ENCODE results near the gene VSIG1. TPM values are rescaled to one million over a fixed set of nuclear protein-coding genes. Genes with fewer than 3 reads are reported as not detected.
A peak's percentile ranks its signal among the peaks of the same experiment; 100 is the strongest.

VSIG1 gene
- total RNA-seq: not detected
- long read RNA-seq: 0 reads

GRCh38 chrX:108044554-108045256 is at the start of gene VSIG1:
Gene VSIG1 (plus strand): TSS chrX:108045065. CDS start chrX:108045131, 66 bp downstream.
- intact Hi-C loops (cut with micrococcal nuclease): no loop called here
- Histone ChIP-seq H3K36me3 (no peaks in the 10 kb centered on the region), H3K9me3 (replicated peaks) (no peaks in the 10 kb centered on the region), H3K4me1 (no peaks in the 10 kb centered on the region), H3K27me3 (ENCODE audit: low read depth) (no peaks in the 10 kb centered on the region), H3K4me3 (no peak within 1 kb of the TSS), H3K27ac (replicated peaks) (no peak within 1 kb of the TSS)
- TF ChIP-seq CTCF (IDR thresholded peaks at IDR 0.05; ENCODE audit: borderline replicate concordance): no peak
- DNase-seq: no peak

GRCh38 chrX:107996124-107996523 is 48.7 kb upstream of the VSIG1 start:
- Histone ChIP-seq H3K4me3 (no peak overlapping the region), H3K27me3 (ENCODE audit: low read depth) (no peaks in the 10 kb centered on the region), H3K9me3 (replicated peaks) (no peaks in the 10 kb centered on the region), H3K27ac (replicated peaks) (no peak overlapping the region), H3K36me3 (no peaks in the 10 kb centered on the region), H3K4me1 (no peaks in the 10 kb centered on the region)
- intact Hi-C loops (cut with micrococcal nuclease): no loop called here
- DNase-seq: no peak
- TF ChIP-seq CTCF (IDR thresholded peaks at IDR 0.05; ENCODE audit: borderline replicate concordance): no peak

GRCh38 chrX:108000751-108001150 is 44.1 kb upstream of the VSIG1 start:
- no peak for TF ChIP-seq CTCF (IDR thresholded peaks at IDR 0.05; ENCODE audit: borderline replicate concordance)
- peaks cover under 1% of the 10 kb centered on the region for H3K27me3 ChIP-seq (ENCODE audit: low read depth)
- no peak overlapping the region for H3K4me3 ChIP-seq
- intact Hi-C loops (cut with micrococcal nuclease): no loop called here
- DNase-seq: no peak
- H3K36me3 ChIP-seq: no peaks in the 10 kb centered on the region
- H3K27ac ChIP-seq (replicated peaks): no peak overlapping the region
- no peaks in the 10 kb centered on the region for H3K9me3 ChIP-seq (replicated peaks)
- no peaks in the 10 kb centered on the region for H3K4me1 ChIP-seq

- Histone ChIP-seq H3K27me3 (ENCODE audit: low read depth) (peaks cover 3% of the 10 kb centered on the region), H3K27ac (replicated peaks) (no peak overlapping the region), H3K9me3 (replicated peaks) (no peaks in the 10 kb centered on the region), H3K4me1 (no peaks in the 10 kb centered on the region), H3K36me3 (no peaks in the 10 kb centered on the region), H3K4me3 (no peak overlapping the region)
- DNase-seq: no peak
- TF ChIP-seq CTCF (IDR thresholded peaks at IDR 0.05; ENCODE audit: borderline replicate concordance): peak; percentile 54
- intact Hi-C loops (cut with micrococcal nuclease): no loop called here
Measured at GRCh38 chrX:108001218-108001814, 43.5 kb upstream of the VSIG1 start.

- intact Hi-C loops (cut with micrococcal nuclease): no loop called here
- no peaks in the 10 kb centered on the region for H3K36me3 ChIP-seq
- peaks cover 6% of the 10 kb centered on the region for H3K27me3 ChIP-seq (ENCODE audit: low read depth)
- H3K4me3 ChIP-seq: no peak overlapping the region
- TF ChIP-seq CTCF (IDR thresholded peaks at IDR 0.05; ENCODE audit: borderline replicate concordance): no peak
- no peaks in the 10 kb centered on the region for H3K4me1 ChIP-seq
- no peak for DNase-seq
- no peak overlapping the region for H3K27ac ChIP-seq (replicated peaks)
- H3K9me3 ChIP-seq (replicated peaks): no peaks in the 10 kb centered on the region
Measured at GRCh38 chrX:108018656-108019381, 26.0 kb upstream of the VSIG1 start.

All from left ventricle myocardium inferior (tissue), 1 donor.